ENCODE results near the gene MDFIC2. TPM values are rescaled to one million over a fixed set of nuclear protein-coding genes. Genes with fewer than 3 reads are reported as not detected.
A peak's percentile ranks its signal among the peaks of the same experiment; 100 is the strongest.
"Not testable (repeated sequence)": the region's sequence is repeated elsewhere in the genome, so short reads cannot be mapped to it uniquely, and the experiment has no call there.

The MDFIC2 gene
- polyA plus RNA-seq (ENCODE audit: insufficient read length in 3 of 3) = not detected
- long read RNA-seq, donor 1 = 0 reads
- long read RNA-seq, donor 2 = 0 reads
- long read RNA-seq, donor 3 = 0 reads
- long read RNA-seq, donor 4 = 0 reads
- long read RNA-seq, donor 5 = 0 reads
- long read RNA-seq, donor 6 = 0 reads
- long read RNA-seq, donor 7 = 0 reads
- long read RNA-seq, donor 8 = 0 reads
- long read RNA-seq, donor 9 = 0 reads
- long read RNA-seq, donor 10 = 0 reads
- long read RNA-seq, donor 11 = 0 reads
- long read RNA-seq, donor 12 = 0 reads
- long read RNA-seq, donor 13 = 0 reads
- long read RNA-seq, donor 14 = 0 reads
- long read RNA-seq, donor 15 = 0 reads
- long read RNA-seq, donor 16 = 0 reads

GRCh38 chr3:70312336-70312735, at the start of gene MDFIC2:
Gene MDFIC2 (minus strand): TSS chr3:70312638. CDS start chr3:70311973, 665 bp downstream.
- DNase-seq (ENCODE audit: extremely low read depth in 1 of 11, low read depth in 9 of 11, low spot score in 4 of 11) = no peak

- no peak for DNase-seq (ENCODE audit: extremely low read depth in 1 of 11, low read depth in 9 of 11, low spot score in 4 of 11)
Measured at GRCh38 chr3:70360979-70361760, 48.7 kb upstream of the MDFIC2 start.

GRCh38 chr3:70359711-70360110, 47.3 kb upstream of the MDFIC2 start:
- DNase-seq (ENCODE audit: extremely low read depth in 1 of 11, low read depth in 9 of 11, low spot score in 4 of 11) = no peak

GRCh38 chr3:70358978-70359580, 46.6 kb upstream of the MDFIC2 start:
- DNase-seq (ENCODE audit: extremely low read depth in 1 of 11, low read depth in 9 of 11, low spot score in 4 of 11) = peak in 9 of 11 donors; percentile 5 to 18 (median 11)

- DNase-seq (ENCODE audit: extremely low read depth in 1 of 11, low read depth in 9 of 11, low spot score in 4 of 11) = no peak
Measured at GRCh38 chr3:70352215-70352614, 39.8 kb upstream of the MDFIC2 start.

GRCh38 chr3:70342149-70342548, 29.7 kb upstream of the MDFIC2 start:
- DNase-seq (ENCODE audit: extremely low read depth in 1 of 11, low read depth in 9 of 11, low spot score in 4 of 11) = no peak

GRCh38 chr3:70336885-70337284, 24.4 kb upstream of the MDFIC2 start:
- DNase-seq (ENCODE audit: extremely low read depth in 1 of 11, low read depth in 9 of 11, low spot score in 4 of 11) = not testable (repeated sequence)

GRCh38 chr3:70333080-70333479, 20.6 kb upstream of the MDFIC2 start:
- DNase-seq (ENCODE audit: extremely low read depth in 1 of 11, low read depth in 9 of 11, low spot score in 4 of 11) = no peak

- no peak for DNase-seq (ENCODE audit: extremely low read depth in 1 of 11, low read depth in 9 of 11, low spot score in 4 of 11)
Measured at GRCh38 chr3:70315021-70315420, 2.6 kb upstream of the MDFIC2 start.

GRCh38 chr3:70310809-70311208, 1.6 kb downstream of the MDFIC2 start:
- DNase-seq (ENCODE audit: extremely low read depth in 1 of 11, low read depth in 9 of 11, low spot score in 4 of 11) = no peak

GRCh38 chr3:70309591-70309990, 2.8 kb downstream of the MDFIC2 start:
- no peak for DNase-seq (ENCODE audit: extremely low read depth in 1 of 11, low read depth in 9 of 11, low spot score in 4 of 11)

- peak in 3 of 11 donors; percentile 5 to 14 (median 8) for DNase-seq (ENCODE audit: extremely low read depth in 1 of 11, low read depth in 9 of 11, low spot score in 4 of 11)
Measured at GRCh38 chr3:70308760-70309159, 3.7 kb downstream of the MDFIC2 start.

GRCh38 chr3:70306736-70307135, 5.7 kb downstream of the MDFIC2 start:
- no peak for DNase-seq (ENCODE audit: extremely low read depth in 1 of 11, low read depth in 9 of 11, low spot score in 4 of 11)

- DNase-seq (ENCODE audit: extremely low read depth in 1 of 11, low read depth in 9 of 11, low spot score in 4 of 11) = peak in 1 of 11 donors; percentile 4
Measured at GRCh38 chr3:70298385-70298784, 14.1 kb downstream of the MDFIC2 start.

GRCh38 chr3:70291097-70291482, 21.3 kb downstream of the MDFIC2 start:
- DNase-seq (ENCODE audit: extremely low read depth in 1 of 11, low read depth in 9 of 11, low spot score in 4 of 11) = no peak

GRCh38 chr3:70290431-70291096, 21.9 kb downstream of the MDFIC2 start:
- DNase-seq (ENCODE audit: extremely low read depth in 1 of 11, low read depth in 9 of 11, low spot score in 4 of 11) = not testable (repeated sequence)

GRCh38 chr3:70281663-70282062, 30.8 kb downstream of the MDFIC2 start:
- DNase-seq (ENCODE audit: extremely low read depth in 1 of 11, low read depth in 9 of 11, low spot score in 4 of 11) = no peak

- no peak for DNase-seq (ENCODE audit: extremely low read depth in 1 of 11, low read depth in 9 of 11, low spot score in 4 of 11)
Measured at GRCh38 chr3:70277304-70277703, 35.1 kb downstream of the MDFIC2 start.

GRCh38 chr3:70276901-70277300, 35.5 kb downstream of the MDFIC2 start:
- DNase-seq (ENCODE audit: extremely low read depth in 1 of 11, low read depth in 9 of 11, low spot score in 4 of 11) = no peak
